HG02588 (cell line): ENCODE measurements around the gene TAS2R1.

Source experiments
- ATAC-seq: cut with Tn5 transposase; IDR thresholded peaks from one replicate; pipeline ENCODE4 v1.9.1; 2021; ENCODE audit warnings: mild to moderate bottlenecking, moderate library complexity; ENCODE audit not compliant: unreplicated experiment

Gene TAS2R1

GRCh38 chr5:9589049-9589835 lies 40.9 kb downstream of the TAS2R1 start:
- no peak for ATAC-seq

- no peak for ATAC-seq
These were observed 41.9 kb downstream of the TAS2R1 start for GRCh38 chr5:9588254-9588653.

GRCh38 chr5:9587135-9587534 lies 43.0 kb downstream of the TAS2R1 start:
- no peak for ATAC-seq

- no peak for ATAC-seq
These were observed 47.7 kb downstream of the TAS2R1 start for GRCh38 chr5:9582406-9582805.
